NCI-H82 (cell line): Measurements from ENCODE around the gene PRRC2B.
A peak's percentile ranks its signal among the peaks of the same experiment; 100 is the strongest.
"Not testable (repeated sequence)": the region's sequence is repeated elsewhere in the genome, so short reads cannot be mapped to it uniquely, and the experiment has no call there.

Experiments used
- DNase-seq: peaks from one replicate; lab custom pipeline; 2025; lab: John Stamatoyannopoulos, UW

The PRRC2B gene

DNA sequence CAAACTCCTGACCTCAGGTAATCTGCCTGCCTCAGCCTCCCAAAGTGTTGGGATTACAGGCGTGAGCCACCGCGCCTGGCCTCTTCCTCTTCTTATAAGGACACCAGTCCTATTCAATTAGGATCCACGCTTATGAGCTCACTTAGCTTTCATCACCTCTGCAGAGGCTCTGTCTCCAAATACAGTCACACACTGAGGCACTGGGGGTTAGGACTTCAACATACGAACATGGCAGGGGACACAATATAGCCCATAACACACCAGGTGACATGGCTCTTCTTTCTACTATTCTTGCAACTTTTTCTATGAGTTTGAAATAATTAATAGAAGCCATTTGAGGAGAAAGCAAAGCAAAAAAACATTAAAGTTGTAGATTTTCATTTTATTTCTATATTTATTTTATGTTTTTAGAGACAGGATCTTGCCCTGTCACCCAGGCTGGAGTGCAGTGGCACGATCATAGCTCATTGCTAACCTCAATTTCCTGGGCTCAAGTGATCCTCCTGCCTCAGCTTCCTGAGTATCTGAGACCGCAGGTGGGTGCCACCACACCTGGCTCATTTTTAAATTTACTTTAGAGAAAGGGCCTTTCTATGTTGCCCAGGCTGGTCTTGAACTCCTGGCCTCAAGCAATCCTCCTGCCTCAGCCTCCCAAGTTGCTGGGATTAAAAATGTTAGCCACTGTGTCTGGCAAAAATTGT lies 145.5 kb downstream of the PRRC2B start:
- DNase-seq: no peak

DNA sequence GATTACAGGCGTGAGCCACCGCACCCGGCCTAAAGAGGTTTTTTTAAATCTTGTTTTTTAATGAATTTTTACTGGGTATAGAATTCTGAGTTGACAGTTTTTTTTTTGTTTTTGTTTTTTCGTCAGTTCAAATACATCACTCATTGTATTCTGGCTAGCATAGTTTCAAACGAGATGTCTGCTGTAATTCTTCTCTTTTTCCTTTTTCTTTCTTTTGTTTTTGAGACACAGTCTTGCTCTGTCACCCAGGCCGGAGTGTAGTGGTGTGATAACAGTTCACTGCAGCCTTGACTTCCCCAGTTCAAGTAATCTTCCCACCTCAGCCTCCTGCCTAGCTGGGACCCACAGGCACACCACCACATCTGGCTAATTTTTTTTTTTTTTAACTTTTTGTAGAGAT lies 149.3 kb downstream of the PRRC2B start:
- no peak for DNase-seq

DNA sequence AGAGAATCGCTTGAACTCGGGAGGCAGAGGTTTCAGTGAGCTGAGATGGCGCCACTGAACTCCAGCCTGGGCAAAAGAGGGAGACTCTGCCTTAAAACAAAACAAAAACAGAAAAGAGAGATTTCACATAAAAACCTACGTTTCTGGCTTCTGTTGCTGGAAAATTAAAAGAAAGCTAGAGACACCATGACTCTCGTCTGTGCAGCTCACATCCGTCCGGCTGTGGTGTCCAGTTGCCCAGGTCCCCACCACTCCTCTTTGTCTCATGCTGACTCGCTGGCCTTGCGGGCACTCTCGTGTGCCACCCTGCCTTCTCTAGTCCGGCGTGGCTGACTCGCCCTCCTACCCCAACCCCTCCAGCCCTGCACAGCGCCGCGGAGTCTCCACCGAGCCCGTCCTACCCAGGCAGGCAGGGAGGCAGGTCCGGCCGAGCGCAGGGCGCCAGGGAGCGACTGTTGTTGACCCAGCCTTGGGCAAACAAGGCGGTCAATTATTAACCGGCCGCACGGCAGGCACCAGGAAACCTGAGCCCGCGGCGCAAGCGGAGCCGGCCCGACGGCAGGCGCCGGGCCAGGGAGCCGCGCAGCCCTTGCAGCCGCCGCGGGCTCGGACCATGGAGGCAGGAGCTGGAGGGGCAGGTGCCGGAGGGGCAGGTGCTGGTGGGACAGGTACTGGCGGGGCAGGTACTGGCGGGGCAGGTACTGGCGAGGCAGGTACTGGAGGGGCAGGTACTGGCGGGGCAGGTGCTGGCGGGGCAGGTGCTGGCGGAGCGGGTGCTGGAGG lies 151.3 kb downstream of the PRRC2B start, which contains the start of gene PRRT1B:
Gene PRRT1B, plus strand, starts transcription at position 521 of the 783 bp plus-strand sequence. Its CDS starts 93 bp downstream, at position 614.
- no peak for DNase-seq

DNA sequence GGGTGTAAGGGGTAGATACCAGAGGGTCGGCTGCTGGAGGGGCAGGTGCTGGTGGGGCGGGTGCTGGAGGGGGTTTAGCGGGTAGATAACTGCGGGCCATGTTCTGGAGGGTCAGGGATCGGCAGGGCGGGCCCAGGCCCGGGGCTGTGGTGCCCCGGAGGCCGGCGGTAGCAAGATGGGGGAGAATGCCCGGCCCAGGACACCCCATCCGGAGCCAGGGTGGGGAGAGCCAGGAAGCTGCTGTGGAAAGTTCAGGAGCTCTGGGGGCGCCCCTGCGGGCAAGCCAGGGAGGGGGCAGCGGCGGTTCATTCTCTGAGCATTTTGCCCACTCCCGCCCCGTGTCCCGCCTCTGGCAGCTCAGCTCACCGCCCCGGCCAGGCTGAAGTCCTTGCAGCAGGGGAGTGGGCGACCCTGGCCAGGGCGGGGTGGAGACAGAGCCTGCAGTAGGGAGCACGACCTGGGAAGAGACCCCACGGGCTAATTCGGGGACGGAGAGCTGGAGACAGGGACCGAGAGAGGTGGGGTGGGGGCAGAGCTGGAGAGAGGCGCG lies 152.0 kb downstream of the PRRC2B start:
- no peak for DNase-seq

DNA sequence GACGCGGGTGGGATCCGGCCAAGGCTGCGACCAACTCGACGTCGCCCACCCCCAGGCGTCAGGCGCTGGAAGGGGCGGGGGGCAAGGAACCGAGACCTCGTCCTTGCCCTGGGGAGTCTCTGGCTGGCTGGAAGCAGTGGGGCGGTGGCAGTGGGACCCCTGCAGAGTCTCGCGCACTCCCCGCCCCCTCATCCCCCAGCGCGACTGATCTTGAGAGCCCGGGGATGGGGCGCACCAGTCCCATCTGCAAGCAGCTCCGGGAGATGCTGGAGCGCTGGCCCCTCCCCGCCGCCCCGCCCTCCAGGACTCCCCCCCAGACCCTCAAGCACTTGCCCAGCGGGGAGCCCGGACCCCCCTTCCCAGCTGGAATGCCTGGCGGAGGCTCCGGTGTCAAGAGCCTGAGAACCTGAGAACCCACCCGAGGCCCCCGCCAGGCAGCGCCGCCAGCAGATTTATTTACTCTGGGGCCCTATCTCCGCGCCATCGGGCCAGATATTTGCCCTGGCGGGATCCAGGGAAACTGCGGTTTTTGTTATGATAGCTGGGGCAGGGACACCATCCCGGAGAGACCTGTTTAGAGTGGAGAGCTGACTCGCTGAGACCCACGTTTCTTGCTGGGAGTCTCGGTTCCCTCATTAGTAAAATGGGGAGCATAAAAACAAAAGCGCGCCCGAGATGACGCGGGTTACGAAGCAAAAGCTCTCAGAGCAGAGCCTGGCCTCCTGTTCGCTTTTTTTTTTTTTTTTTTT lies 152.6 kb downstream of the PRRC2B start:
- peak; percentile 47 for DNase-seq

DNA sequence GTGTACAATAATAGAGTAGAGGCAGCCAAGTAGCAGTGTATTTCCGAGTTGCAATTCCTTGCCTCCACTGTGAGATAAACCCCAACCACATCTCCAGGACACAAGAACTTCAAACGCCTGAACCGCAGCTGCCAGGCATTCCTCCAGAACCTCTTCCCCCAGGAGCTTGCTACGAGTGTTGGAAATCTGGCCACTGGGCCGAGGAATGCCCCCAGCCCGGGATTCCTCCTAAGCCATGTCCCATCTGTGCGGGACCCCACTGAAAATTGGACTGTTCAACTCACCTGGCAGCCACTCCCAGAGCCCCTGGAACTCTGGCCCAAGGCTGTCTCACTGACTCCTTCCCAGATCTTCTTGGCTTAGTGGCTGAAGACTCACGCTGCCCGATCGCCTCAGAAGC lies 155.3 kb downstream of the PRRC2B start:
- DNase-seq: not testable (repeated sequence)
